ENCODE measurements around the gene THRSP.
"Not testable (repeated sequence)": the region's sequence is repeated elsewhere in the genome, so short reads cannot be mapped to it uniquely, and the experiment has no call there.

THRSP gene

GRCh38 chr11:78063440-78064181 lies at the start of gene THRSP:
Gene THRSP, plus strand, starts transcription at chr11:78063861. Its CDS starts 21 bp downstream, at chr11:78063882.
- DNase-seq, result no peak

GRCh38 chr11:78014937-78015520 lies 48.6 kb upstream of the THRSP start:
- not testable (repeated sequence) for DNase-seq

- DNase-seq, result no peak
Observed at GRCh38 chr11:78015878-78016277, 47.8 kb upstream of the THRSP start.

- DNase-seq, result no peak
Observed at GRCh38 chr11:78019808-78020207, 43.9 kb upstream of the THRSP start.

GRCh38 chr11:78020246-78020645 lies 43.4 kb upstream of the THRSP start:
- no peak for DNase-seq

GRCh38 chr11:78021611-78022010 lies 42.0 kb upstream of the THRSP start:
- DNase-seq, result no peak

GRCh38 chr11:78022397-78023396 lies 41.0 kb upstream of the THRSP start, which contains the start of gene KCTD14:
Gene KCTD14, minus strand, starts transcription at chr11:78023276. Its CDS starts 27 bp downstream, at chr11:78023249.
- no peak for DNase-seq

- no peak for DNase-seq
Observed at GRCh38 chr11:78023426-78023825, 40.2 kb upstream of the THRSP start.

- no peak for DNase-seq
Observed at GRCh38 chr11:78025378-78025777, 38.3 kb upstream of the THRSP start.

GRCh38 chr11:78027759-78028158 lies 35.9 kb upstream of the THRSP start:
- DNase-seq, result no peak

- not testable (repeated sequence) for DNase-seq
Observed at GRCh38 chr11:78028423-78028822, 35.2 kb upstream of the THRSP start.

GRCh38 chr11:78030429-78031325 lies 33.0 kb upstream of the THRSP start:
- DNase-seq, result no peak

- DNase-seq, result no peak
Observed at GRCh38 chr11:78031629-78032028, 32.0 kb upstream of the THRSP start.

- no peak for DNase-seq
Observed at GRCh38 chr11:78032090-78032489, 31.6 kb upstream of the THRSP start.

- no peak for DNase-seq
Observed at GRCh38 chr11:78033040-78033439, 30.6 kb upstream of the THRSP start.

GRCh38 chr11:78034623-78035022 lies 29.0 kb upstream of the THRSP start:
- no peak for DNase-seq

GRCh38 chr11:78036313-78036712 lies 27.3 kb upstream of the THRSP start:
- DNase-seq, result no peak

- no peak for DNase-seq
Observed at GRCh38 chr11:78037056-78037455, 26.6 kb upstream of the THRSP start.

- no peak for DNase-seq
Observed at GRCh38 chr11:78037825-78038620, 25.6 kb upstream of the THRSP start.

- no peak for DNase-seq
Observed at GRCh38 chr11:78038697-78039313, 24.9 kb upstream of the THRSP start.

GRCh38 chr11:78039391-78039918 lies 24.2 kb upstream of the THRSP start:
- no peak for DNase-seq
